GM19463 (cell line): Measurements from ENCODE around the gene ZNF117.
"Not testable (repeated sequence)": the region's sequence is repeated elsewhere in the genome, so short reads cannot be mapped to it uniquely, and the experiment has no call there.

Experiments
- ATAC-seq: cut with Tn5 transposase; IDR thresholded peaks from one replicate; pipeline ENCODE4 v1.9.1; 2021; ENCODE audit warnings: mild to moderate bottlenecking, moderate library complexity; ENCODE audit not compliant: unreplicated experiment

ZNF117 gene

DNA sequence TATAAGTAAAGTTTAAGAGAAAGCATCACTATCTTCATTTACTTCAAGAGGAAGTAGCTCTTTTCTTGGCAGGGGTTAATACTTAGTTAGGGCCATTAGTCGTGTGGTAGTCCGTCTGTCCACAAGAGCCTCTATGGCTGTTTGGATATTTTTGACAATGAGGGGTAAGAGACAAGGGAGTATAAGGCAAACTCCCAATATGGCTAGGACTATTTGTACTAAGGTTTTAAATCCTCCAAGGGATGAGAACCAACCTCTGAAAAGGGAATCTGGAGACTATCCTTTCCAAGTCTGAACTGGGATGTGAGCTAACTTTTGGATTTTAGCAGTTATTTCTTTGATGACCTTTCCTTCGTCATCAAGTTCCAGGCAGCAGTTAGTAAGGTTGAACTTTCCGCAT is at the start of gene ZNF117:
Gene ZNF117 (minus strand): TSS at position 101 of the 400 bp plus-strand sequence.
- ATAC-seq, result no peak

DNA sequence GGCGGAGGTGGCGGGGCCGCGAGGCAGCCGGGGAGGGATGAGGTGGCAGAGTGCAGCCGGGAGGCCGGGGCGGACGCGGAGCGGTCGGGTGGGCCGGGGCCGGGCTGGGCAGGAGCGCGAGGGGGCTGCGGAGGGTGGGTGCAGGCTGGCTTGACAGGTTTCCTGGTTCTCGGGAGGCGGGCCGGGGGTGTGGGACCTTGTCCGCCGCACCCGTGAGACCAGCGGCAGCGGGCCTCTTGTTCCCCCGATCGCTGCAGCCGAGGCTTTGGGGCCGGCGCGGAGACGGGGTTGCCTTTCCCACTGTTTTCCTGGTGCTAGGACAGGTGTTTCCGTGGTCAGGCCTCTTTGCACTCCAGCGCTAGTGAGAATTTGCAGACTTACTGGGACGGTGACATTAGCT is 47.9 kb upstream of the ZNF117 start:
- ATAC-seq, result peak; percentile 12

- ATAC-seq, result peak; percentile 88
Observed at GRCh38 chr7:65037740-65038688, 47.2 kb upstream of the ZNF117 start.

DNA sequence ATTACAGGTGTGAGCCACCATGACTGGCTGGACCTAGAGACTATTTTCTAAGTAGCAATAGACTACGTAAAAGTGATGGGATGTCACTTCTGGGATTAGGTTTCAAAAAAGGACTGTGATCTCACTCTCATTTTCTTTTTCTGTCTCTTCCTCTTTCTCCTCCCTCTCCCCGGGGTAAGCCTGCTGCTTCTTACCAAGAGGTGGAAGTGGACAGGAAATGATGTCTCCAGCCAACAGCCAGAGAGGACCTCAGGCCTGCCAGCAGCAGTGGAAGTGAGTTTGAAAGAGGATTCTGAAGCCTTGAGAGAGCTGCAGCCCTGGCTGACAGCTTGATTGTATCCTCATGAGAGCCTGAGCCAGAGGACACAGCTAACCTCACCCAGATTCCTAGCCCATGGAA is 45.7 kb upstream of the ZNF117 start:
- ATAC-seq, result not testable (repeated sequence)

- not testable (repeated sequence) for ATAC-seq
Observed at GRCh38 chr7:65035469-65035868, 44.6 kb upstream of the ZNF117 start.

- ATAC-seq, result not testable (repeated sequence)
Observed at GRCh38 chr7:65034120-65034782, 43.4 kb upstream of the ZNF117 start.

DNA sequence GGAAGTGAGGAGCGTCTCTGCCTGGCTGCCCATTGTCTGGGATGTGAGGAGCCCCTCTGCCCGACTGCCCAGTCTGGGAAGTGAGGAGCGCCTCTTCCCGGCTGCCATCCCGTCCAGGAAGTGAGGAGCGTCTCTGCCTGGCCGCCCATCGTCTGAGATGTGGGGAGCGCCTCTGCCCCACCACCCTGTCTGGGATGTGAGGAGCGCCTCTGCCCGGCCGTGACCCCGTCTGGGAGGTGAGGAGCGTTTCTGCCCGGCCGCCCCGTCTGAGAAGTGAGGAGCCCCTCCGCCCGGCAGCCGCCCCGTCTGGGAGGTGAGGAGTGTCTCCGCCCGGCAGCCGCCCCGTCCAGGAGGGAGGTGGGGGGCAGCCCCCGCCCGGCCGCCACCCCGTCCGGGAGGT is 42.6 kb upstream of the ZNF117 start:
- ATAC-seq, result not testable (repeated sequence)

DNA sequence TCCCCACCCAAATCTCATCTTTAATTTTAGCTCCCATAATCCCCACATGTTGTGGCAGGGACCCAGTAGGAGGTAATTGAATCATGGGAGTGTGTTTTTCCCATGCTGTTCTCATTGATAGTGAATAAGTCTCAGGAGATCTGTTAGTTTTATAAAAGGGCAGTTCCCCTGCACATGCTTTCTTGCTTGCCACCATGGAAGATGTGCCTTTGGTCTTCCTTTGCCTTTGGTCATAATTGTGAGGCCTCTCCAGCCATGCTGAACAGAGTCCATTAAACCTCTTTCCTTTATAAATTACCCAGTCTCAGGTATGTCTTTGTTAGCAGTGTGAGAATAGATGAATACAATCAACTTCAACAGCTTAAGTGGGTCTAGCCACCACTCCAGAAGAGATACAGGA is 34.2 kb upstream of the ZNF117 start:
- not testable (repeated sequence) for ATAC-seq

GRCh38 chr7:65020978-65021377 is 30.1 kb upstream of the ZNF117 start:
- ATAC-seq, result not testable (repeated sequence)

GRCh38 chr7:65009881-65010280 is 19.0 kb upstream of the ZNF117 start:
- ATAC-seq, result not testable (repeated sequence)

DNA sequence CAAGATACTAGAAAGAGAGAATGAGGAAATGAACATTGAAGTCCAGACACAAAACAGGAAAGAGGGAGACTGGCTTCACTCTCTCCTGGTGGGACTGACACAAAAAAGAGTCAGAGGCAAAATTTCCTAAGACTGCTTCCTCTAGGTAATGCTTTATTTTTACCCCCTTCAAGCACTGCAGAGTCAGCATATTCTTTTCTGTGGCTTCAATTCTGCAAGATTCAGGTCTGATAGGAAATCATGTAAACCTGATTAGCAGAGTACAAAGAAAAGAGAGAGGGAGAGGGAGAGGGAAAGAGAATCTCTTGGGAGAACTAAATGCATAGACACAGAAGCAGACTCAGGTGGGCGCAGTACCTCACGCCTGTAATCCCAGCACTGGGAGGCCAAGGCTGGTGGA is 18.6 kb upstream of the ZNF117 start:
- ATAC-seq, result not testable (repeated sequence)

GRCh38 chr7:65007036-65007435 is 16.2 kb upstream of the ZNF117 start:
- ATAC-seq, result not testable (repeated sequence)

DNA sequence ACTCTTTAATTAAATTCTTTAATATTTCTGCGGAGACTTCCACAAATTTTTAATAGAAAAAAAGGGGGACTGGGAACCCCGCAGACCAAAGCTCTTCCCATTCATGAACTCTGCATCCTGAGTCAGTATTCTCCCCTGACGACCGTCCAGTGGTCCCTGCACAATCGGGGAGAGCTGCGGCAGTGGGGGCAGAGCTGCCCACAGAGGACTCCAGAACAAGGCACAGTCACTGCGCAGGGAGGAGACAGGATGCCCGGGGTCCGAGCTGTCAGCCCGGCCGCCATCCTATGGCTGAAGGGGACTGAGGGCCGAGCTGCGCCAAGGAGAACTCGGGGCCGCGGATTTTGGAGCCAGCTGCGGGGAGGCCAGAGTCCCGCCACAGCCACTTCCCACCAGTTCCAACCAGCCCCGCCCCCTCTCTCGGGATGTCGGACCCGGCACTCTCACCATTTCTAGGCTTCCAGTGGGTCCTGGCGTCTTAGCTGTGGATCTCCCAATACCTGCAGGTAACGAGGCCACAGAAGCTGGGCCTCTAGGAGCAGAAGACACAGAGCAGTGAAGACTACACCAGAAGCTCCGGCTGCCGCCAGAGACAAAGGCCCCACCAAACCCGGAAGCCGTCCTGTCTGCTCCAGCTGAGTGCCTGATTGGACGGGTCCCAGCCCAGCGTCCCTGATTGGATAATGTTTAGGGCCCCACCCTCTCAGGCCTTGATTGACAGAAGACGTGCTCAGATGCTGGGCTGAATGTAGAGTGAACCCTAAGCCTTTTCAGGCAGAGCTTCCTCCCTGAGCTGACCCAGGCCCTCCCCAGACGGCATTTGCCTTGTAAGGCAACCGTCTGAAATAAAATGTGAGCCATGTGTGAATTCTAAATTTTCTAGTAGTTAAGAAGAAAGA is 15.5 kb upstream of the ZNF117 start, which contains the start of gene ERV3-1:
Gene ERV3-1 (minus strand): TSS at position 594 of the 899 bp plus-strand sequence. CDS start 13,661 bp downstream, outside the sequence.
- ATAC-seq, result peak; percentile 100

DNA sequence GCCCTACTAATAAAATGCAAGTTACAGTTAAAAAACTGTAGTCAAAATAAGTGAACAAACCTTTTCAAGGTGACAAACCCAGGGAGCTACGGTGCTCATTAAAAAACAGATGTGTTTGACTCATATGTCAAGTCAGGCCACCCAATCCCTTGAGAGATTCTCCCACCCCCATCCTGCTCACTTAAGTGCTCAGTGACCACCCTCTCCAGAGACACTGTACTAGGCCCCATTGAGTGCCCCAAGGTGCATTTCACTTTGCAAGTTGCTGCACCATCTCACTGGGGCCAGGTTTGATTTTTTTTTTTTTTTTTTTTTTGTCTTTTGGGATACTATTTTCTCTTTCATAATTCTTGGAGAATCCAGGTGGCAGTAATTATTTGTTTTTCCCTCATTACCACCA is 13.7 kb upstream of the ZNF117 start:
- ATAC-seq, result no peak

DNA sequence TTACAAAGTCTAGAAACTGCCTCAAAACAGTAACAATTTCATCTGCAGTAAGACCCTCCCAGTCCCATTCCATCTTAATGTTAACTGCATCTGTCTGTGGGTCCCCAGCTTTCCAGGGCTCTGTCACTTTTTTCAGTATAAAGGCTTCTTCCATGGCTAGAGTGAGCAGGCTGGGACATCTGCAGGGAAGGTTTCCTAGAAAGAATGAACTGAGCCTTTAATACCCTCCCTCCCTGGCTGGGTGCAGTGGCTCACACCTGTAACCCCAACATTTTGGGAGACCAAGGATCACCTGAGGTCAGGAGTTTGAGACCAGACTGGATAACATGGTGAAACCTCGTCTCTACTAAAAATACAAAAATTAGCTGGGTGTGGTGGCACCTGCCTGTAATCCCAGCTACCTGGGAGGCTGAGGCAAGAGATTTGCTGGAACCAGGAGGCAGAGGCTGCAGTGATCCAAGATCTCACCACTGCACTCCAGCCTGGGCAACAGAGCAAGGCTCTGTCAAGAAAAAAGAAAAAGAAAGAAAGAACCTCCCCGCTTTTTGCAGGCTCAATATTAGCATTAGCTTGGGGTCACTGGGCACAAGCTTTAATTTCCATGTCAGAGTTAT is 12.2 kb upstream of the ZNF117 start:
- no peak for ATAC-seq

GRCh38 chr7:65001291-65001814 is 10.5 kb upstream of the ZNF117 start:
- ATAC-seq, result no peak

- ATAC-seq, result no peak
Observed at GRCh38 chr7:64999165-65000004, 8.5 kb upstream of the ZNF117 start.

- no peak for ATAC-seq
Observed at GRCh38 chr7:64998865-64999164, 8.0 kb upstream of the ZNF117 start.

DNA sequence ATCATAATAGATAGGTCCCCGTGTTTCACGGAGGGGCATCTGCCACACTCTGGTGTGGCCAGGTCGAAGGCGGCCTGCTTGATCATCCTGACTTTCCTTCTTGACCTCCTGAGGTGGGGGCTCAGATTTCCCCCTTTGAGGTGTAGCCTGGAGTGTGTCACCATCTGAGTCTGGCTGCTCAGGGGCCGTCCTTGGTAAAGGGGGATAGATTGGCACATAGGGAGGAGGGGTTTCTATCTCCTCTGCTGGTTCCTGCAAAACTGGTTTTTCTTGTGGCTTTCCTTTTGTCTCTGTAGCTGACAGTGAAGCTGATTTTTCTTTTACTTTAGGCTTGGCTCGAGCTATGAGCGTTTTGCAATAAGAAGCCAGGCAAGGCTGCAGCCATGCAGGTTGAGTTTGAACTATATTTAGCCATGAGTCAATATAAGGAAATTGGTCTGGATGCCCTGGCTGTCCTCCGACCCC is 7.1 kb upstream of the ZNF117 start:
- no peak for ATAC-seq
